T1000 (cell line): Measurements from ENCODE around the gene LRIT3.

Source experiments
- DNase-seq: peaks from one replicate; lab custom pipeline; 2025; ENCODE audit warnings: mixed read lengths; lab: John Stamatoyannopoulos, UW

LRIT3 gene, protein sequence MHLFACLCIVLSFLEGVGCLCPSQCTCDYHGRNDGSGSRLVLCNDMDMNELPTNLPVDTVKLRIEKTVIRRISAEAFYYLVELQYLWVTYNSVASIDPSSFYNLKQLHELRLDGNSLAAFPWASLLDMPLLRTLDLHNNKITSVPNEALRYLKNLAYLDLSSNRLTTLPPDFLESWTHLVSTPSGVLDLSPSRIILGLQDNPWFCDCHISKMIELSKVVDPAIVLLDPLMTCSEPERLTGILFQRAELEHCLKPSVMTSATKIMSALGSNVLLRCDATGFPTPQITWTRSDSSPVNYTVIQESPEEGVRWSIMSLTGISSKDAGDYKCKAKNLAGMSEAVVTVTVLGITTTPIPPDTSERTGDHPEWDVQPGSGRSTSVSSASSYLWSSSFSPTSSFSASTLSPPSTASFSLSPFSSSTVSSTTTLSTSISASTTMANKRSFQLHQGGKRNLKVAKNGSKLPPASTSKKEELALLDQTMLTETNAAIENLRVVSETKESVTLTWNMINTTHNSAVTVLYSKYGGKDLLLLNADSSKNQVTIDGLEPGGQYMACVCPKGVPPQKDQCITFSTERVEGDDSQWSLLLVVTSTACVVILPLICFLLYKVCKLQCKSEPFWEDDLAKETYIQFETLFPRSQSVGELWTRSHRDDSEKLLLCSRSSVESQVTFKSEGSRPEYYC

GRCh38 chr4:109847896-109848442, at the start of gene LRIT3:
Gene LRIT3, plus strand, starts transcription at chr4:109848107. Its CDS starts 95 bp downstream, at chr4:109848202.
- no peak for DNase-seq

DNA sequence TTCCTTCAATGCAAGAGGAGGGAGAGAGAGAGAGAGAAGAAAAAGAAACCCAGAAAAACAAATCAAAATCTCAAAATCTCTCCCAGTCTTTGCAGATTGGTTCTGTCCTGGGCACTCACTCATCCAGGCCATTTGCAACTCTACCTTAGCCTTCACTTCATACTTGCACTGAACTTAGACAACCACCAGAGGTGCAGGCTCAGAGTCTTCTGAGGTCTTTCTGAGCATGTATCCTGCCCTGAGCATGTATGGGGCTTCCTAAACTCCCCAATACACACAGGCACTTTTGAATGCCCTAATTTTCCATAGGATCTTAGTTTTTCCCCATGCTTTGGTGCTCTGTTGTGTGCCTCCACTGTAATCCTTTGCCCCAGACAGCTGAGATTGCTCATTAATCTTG, 49.0 kb upstream of the LRIT3 start:
- DNase-seq = no peak

GRCh38 chr4:109801099-109801789, 46.7 kb upstream of the LRIT3 start:
- DNase-seq = no peak

DNA sequence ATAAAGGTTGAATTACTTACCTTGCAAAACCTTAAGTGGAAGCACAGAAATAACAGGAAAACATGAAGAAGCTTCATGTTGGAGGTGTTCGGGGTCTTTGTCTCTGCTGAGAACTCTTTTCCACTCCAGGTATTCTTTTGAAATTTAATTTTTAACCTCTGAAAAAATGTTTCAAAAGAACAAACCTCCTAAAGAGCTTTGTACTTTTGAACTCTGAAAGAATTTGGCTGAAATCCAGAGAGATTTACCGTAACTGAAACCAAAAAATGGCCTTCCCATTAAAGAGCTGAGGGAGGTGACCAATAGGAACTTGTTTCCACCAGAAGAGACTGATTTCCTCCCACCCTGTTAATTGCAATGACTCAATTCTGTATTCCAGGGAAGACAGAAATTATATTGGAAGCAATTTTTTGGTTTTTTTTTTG, 46.0 kb upstream of the LRIT3 start, which contains the start of gene CFI:
Gene CFI (minus strand): TSS at position 105 of the 425 bp plus-strand sequence. CDS start 28 bp downstream, at position 77.
- no peak for DNase-seq

DNA sequence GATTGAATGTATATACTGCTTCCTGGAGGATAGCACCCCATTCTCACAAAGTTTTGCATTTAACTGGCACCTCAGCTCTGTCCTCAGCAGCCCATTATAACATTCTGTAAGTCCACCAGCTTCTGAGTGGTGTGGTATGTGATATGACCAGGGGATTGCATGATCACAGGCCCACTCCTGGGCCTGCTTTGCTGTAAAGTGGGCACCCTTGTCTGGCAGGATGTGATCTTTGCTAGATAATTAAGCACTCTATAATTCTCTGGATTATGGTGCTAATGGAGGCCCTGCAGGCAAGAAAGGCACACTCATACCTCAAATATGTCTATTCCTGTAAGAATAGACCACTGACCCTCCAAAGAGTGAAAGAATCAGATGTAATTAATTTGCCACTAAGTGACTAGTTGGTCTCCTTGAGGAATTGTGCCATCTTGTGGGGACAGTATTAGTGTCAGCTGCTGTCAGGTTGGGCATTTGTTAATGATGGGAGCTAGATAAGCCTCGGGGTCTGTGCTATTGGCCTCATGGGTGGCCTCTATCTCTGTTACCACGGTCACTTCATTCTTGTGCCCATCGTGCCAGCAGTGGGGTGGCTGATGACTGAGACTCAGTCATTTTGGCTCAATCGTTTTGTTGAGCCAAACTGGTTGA, 43.9 kb upstream of the LRIT3 start:
- no peak for DNase-seq

DNA sequence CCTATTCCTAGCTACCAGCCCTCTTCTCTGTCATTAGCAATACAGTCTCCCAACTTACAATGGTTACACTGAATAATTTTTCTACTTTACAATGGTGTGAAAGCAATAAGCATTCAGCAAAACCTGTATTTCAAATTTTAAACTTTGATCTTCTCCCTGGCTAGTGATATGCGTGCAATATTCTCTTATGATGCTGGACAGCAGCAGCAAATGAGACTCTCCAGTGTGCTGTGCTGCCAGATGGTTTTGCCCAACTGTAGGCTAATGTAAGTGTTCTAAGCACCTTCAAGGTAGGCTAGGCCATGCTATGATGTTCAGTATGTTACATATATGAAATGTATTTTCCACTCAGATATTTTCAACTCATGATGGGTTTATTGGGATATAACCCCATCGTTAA, 38.3 kb upstream of the LRIT3 start:
- no peak for DNase-seq

DNA sequence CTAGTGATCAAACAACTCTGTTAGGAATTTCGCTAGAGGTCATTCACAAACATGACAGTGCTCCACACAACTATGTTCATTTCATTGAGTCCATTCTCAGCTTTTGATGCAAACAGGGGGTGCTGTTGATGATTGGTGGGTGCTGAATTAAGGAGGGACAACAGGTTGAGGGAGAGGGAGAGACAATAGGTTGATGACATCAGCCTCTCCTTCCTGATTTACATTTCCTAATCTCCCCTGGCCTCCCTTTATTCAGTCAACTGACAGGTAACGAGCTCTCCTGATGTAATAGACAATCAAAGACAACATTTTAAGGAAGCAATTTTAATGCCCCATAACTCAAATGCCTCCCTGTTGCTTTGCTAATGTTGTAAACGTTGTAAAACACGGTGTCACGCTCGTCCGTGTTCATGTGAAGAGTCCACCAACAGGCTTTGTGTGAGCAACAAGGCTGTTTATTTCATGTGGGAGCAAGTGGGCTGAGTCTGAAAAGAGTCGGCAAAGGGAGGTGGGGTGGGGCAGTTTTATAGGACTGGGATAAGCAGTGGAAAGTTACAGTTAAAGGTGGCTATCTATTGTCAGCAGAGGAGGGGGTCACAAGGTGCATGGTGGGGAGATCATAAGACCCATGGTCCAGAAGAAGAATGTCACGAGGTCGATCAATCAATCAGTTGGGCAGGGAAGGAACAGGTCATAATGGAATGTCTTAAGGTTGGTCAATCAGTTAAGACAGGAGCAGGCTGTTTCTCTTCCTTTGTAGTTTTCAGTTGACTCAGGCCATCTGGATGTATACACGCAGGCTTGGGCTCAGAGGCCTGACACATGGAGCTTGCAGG, 37.1 kb upstream of the LRIT3 start:
- DNase-seq = no peak

- no peak for DNase-seq
Measured at GRCh38 chr4:109811707-109812106, 36.2 kb upstream of the LRIT3 start.

DNA sequence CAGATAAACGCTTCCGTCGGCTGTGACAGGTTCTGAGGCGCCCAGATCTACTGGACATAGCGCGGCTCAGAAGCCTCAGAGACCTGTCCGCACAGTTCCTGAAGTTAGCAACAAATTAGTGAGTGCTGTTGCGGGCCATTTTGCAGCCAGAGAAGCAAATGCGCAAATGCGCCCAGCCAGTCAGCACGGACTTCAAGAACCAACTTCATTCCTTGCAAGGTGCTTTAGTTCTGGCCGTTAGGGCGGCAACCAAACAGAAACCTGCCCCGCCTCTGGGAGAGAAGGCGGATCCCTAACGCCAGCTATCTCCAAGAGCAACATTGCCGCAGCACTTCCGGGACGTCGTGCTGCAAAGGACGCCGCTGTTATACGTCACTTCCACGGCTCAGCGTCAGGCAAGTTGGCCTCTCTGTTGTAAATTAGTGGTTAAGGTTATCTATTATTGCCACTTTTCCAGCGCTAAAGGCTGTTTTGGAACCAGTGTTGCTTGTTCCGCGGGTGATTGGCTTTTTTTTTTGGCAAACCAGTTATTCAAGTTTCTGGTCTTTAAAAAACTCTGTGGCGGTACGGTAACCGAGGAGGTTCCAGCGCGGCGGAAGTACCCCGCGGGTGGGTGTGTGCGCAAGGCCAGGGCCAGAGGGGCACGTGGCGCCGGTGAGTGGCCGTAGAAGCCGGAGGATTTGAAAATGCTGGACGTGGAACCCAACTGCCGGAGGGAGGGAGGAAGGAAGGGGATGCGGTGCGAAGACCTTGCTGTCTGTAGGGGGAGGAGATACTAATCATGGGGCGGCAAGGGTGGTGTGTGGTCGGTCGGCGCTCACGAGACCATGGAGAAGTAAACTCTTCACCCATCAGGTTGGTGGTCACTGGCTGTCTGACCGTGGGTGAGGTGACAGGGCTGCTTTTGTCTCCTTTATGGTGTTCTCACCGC, 32.5 kb upstream of the LRIT3 start, which contains the start of gene GAR1:
Gene GAR1 (plus strand): TSS at position 612 of the 931 bp plus-strand sequence. CDS start 403 bp downstream, outside the sequence.
- DNase-seq = peak; percentile 72

DNA sequence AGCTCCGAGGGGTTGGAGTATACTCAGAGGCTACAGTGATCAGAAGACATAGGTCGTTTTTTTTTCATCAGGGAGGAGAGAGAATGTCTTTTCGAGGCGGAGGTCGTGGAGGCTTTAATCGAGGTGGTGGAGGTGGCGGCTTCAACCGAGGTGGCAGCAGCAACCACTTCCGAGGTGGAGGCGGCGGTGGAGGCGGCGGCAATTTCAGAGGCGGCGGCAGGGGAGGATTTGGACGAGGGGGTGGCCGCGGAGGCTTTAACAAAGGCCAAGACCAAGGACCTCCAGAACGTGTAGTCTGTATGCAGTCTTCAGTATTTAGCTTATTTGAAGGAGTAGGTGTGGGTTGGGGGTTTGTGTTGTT, 31.8 kb upstream of the LRIT3 start:
- DNase-seq = no peak

- DNase-seq = no peak
Measured at GRCh38 chr4:109816894-109817293, 31.0 kb upstream of the LRIT3 start.

DNA sequence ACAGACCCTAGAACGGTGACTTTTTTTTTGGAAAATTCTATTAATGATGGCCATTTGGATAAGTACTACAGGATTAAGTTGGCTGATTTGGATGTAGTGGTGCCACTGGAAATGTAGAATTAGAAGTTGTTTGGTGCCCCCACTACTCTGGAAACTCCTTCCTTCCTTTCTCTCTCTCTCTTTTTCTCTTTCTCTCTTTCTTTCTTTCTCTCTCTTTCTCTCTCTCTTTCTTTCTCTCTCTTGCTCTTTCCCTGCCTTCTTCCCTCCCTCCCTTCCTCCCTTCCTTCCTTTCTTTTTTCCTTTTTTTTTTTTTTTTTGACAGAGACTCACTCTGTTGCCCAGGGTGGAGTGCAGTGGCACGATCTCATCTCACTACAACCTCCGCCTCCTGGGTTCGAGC, 29.6 kb upstream of the LRIT3 start:
- no peak for DNase-seq

DNA sequence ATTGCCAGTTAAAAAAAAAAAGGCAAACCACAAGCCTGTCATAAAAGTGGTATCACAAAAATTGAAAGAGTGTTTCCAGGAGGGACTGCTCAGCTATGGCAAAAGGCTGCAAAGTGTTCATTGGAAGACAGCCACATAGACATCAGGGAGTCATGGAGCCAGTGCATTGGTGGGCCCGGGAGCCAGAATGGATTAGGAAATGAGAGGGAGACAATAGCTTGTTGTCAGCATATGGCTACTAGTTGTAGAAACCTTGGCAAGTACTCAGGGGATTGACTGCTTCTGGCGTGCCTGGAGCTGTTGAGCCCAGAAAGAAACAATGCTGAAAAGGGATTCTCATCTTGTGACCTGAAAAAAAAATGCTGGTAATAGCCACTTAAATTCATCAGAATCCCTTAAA, 27.3 kb upstream of the LRIT3 start:
- DNase-seq = no peak

GRCh38 chr4:109821185-109821584, 26.7 kb upstream of the LRIT3 start:
- no peak for DNase-seq

- DNase-seq = no peak
Measured at GRCh38 chr4:109826719-109827118, 21.2 kb upstream of the LRIT3 start.

DNA sequence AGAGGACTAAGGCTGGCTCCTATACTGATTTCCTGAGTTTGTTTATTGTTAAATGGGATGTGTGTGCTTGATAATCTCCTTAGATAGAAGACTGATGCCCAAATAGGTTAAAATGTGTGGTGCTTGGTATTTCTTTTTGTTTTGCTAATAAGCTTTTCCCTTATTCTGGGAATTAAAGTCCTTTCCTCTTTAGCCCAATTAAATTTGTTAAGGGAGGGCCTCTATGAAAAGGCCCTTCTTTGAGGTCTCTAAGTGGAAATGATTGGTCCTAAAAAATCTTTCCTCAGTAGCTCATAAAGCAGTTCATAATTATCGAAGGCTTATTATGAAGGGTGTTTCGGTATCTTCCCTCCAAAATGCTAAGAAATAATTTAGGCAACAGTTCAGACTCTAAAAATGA, 20.2 kb upstream of the LRIT3 start, which contains the start of gene RRH:
Gene RRH (plus strand): TSS at position 301 of the 400 bp plus-strand sequence. CDS start 56 bp downstream, at position 357.
- DNase-seq = no peak

DNA sequence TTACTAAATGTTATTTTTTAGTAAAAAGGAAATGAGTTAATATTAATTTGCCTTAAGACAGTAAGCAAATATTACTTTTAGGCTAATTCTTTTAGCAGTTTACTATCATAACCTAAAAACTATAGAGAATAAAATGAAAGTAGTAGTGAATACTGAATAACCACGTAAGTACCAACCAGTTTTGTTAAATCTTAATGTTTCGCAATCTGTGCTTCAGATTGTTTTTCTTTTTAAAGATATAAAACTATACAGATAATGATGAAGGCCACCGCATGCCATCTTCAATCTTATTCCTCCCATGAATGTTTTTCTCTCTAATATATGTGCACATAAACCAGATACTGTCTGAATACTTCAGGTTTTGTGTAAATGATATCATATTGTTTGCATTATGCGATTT, 14.2 kb upstream of the LRIT3 start:
- DNase-seq = no peak

DNA sequence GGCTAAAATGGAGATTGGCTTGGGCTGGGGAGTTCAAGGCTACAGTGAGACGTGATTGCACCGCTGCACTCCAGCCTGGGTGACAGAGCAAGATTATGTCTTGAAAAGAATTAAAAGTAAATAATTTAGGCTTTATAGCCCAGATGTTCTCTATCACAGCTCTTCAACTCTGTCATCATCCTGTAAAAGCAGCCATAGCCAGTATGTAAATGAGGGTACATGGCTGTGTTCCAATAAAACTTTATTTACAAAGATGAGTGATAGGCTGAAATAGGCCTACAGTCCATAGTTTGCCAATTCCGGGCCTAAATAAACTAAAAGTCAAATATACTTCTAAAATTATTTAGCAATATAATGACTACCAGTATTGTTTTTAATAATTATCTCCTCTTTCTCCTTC, 10.9 kb upstream of the LRIT3 start:
- no peak for DNase-seq

- no peak for DNase-seq
Measured at GRCh38 chr4:109846395-109847098, 1.4 kb upstream of the LRIT3 start.
